ENCODE measurements around the gene PML. TPM values are rescaled to one million over a fixed set of nuclear protein-coding genes. Genes with fewer than 3 reads are reported as not detected.

PML gene
- total RNA-seq, 4 donors from 2014 or later, result 69.3 to 159 (median 89.4) TPM

DNA sequence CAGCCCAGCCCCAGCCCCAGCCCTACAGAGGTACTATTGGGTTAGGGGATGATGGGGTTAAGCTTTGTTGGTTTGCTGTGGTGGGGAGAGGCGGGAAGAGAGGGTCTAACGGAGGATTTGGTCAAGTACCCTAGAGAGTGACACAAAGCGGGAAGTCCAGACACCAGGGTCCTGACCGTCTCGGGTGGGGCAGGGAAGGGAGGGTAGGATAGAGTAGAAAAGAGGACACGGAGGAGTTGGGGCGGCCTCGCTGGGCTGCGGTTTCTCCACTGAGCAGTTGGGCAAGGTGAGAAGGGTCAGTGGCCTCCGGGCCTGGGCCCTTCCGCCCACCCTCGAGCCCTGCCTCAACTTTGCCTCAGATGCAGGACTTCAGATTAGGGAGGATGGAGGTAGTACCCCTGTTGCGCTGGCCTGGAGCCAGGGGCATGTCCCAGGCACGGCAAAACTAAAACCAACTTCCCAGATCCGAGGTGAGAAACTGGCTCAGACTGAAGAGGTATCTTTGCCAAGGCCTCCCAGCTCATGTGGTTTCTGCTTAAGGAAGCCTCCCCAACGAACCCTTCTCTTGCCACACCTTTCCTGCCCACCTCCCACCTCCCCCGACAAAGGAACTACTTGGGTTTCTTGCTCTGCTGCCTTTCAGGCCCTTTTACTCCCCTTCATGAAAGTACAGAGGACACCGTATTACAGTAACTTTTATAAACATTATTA is 551 bp downstream of the PML start:
- Histone ChIP-seq H3K27ac (peak overlapping the region; percentile 86 to 98 (median 95)), H3K4me3 (peak overlapping the region; percentile 78 to 94 (median 86)), H3K27me3 (no peaks in the 10 kb centered on the region), H3K4me1 (peaks cover 3 to 86% (median 52%) of the 10 kb centered on the region in 4 donors), H3K36me3 (peaks cover 0 to 18% (median 0%) of the 10 kb centered on the region in 3 donors), H3K9me3 (no peaks in the 10 kb centered on the region)
- no peak for DNase-seq (ENCODE audit: low spot score in 2 of 2)
- no peak for TF ChIP-seq EP300 (IDR thresholded peaks at IDR 0.05)
- TF ChIP-seq POLR2A (IDR thresholded peaks at IDR 0.05), result no peak
- TF ChIP-seq, protein P1, sequence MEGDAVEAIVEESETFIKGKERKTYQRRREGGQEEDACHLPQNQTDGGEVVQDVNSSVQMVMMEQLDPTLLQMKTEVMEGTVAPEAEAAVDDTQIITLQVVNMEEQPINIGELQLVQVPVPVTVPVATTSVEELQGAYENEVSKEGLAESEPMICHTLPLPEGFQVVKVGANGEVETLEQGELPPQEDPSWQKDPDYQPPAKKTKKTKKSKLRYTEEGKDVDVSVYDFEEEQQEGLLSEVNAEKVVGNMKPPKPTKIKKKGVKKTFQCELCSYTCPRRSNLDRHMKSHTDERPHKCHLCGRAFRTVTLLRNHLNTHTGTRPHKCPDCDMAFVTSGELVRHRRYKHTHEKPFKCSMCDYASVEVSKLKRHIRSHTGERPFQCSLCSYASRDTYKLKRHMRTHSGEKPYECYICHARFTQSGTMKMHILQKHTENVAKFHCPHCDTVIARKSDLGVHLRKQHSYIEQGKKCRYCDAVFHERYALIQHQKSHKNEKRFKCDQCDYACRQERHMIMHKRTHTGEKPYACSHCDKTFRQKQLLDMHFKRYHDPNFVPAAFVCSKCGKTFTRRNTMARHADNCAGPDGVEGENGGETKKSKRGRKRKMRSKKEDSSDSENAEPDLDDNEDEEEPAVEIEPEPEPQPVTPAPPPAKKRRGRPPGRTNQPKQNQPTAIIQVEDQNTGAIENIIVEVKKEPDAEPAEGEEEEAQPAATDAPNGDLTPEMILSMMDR (IDR thresholded peaks at IDR 0.05), result no peak
- WGBS, 2 donors, result 1 to 2% methylated on average over 17 to 18 of the region's 18 CpGs

DNA sequence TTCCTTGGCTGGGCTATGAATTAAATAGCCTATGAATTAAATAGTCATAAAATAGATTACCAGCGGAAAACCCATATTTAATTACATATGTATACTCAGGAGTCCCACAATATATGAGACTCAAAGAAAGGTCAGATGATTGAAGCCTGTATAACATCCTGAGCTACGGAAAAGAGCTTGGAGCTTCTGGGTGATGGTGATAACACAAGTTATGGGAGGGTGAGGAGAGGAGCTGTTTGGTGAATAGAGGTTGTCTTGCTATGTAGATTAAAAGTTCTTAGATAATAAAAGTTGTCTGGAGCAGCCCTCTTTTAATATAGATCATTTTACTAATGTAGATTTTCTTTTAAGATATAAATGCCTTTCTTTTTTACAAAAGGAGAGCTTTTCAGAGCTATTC is 1.8 kb downstream of the PML start:
- H3K27ac ChIP-seq, result peak overlapping the region in 3 of 4 donors; percentile 86 to 98 (median 97)
- H3K27me3 ChIP-seq, result no peaks in the 10 kb centered on the region

DNA sequence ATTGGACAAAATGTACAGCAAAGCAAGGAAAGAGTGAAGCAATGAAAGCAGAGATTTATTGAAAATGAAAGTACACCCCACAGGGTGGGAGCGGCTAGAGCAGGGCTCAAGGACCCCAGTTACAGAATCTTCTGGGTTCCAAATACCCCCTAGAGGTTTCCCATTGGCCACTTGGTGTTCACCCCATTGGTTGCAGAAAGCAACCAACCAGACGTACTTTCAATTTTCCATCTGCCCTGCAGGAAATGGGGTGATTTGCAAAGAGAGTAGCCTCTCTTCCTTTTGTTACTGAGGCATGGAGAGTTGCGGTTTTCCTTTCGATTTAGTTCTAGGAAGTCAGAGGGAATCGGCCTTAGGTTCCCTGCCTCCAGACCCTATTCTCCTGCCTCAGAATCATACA is 2.4 kb downstream of the PML start:
- Histone ChIP-seq H3K27me3 (no peaks in the 10 kb centered on the region), H3K27ac (peak overlapping the region; percentile 45 to 98 (median 92)), H3K9me3 (no peaks in the 10 kb centered on the region), H3K4me3 (peak overlapping the region; percentile 12 to 88 (median 22)), H3K4me1 (peaks cover 0 to 82% (median 40%) of the 10 kb centered on the region in 4 donors), H3K36me3 (peaks cover 0 to 22% (median 0%) of the 10 kb centered on the region in 3 donors)
- no peak for DNase-seq (ENCODE audit: low spot score in 2 of 2)
- 25 to 27% methylated on average over 5 of the region's 5 CpGs for WGBS, 2 donors
- TF ChIP-seq EP300 (IDR thresholded peaks at IDR 0.05), result peak in 1 of 2 donors; percentile 47
- TF ChIP-seq, protein P1 (IDR thresholded peaks at IDR 0.05), result no peak

More for the DNA sequence above, 1.8 kb downstream of the PML start:
- TF ChIP-seq, protein P1 (IDR thresholded peaks at IDR 0.05), result no peak
- TF ChIP-seq POLR2A (IDR thresholded peaks at IDR 0.05), result no peak
- no peak for TF ChIP-seq EP300 (IDR thresholded peaks at IDR 0.05)
- DNase-seq (ENCODE audit: low spot score in 2 of 2), result no peak
- H3K36me3 ChIP-seq, result peaks cover 0 to 22% (median 0%) of the 10 kb centered on the region in 3 donors
- 36 to 38% methylated on average over 2 of the region's 2 CpGs for WGBS, 2 donors
- peaks cover 0 to 86% (median 44%) of the 10 kb centered on the region in 4 donors for H3K4me1 ChIP-seq
- no peaks in the 10 kb centered on the region for H3K9me3 ChIP-seq
- H3K4me3 ChIP-seq, result peak overlapping the region; percentile 12 to 88 (median 81)

DNA sequence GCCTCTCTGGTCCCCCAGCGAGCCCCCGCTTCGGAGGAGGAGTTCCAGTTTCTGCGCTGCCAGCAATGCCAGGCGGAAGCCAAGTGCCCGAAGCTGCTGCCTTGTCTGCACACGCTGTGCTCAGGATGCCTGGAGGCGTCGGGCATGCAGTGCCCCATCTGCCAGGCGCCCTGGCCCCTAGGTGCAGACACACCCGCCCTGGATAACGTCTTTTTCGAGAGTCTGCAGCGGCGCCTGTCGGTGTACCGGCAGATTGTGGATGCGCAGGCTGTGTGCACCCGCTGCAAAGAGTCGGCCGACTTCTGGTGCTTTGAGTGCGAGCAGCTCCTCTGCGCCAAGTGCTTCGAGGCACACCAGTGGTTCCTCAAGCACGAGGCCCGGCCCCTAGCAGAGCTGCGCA is 3.5 kb downstream of the PML start:
- peaks cover 0 to 75% (median 34%) of the 10 kb centered on the region in 4 donors for H3K4me1 ChIP-seq
- DNase-seq (ENCODE audit: low spot score in 2 of 2), result no peak
- no peak overlapping the region for H3K27ac ChIP-seq

More for the DNA sequence above, 3.5 kb downstream of the PML start:
- Histone ChIP-seq H3K9me3 (no peaks in the 10 kb centered on the region), H3K4me3 (no peak overlapping the region), H3K36me3 (peaks cover 0 to 29% (median 0%) of the 10 kb centered on the region in 3 donors), H3K27me3 (no peaks in the 10 kb centered on the region)
- 94 to 96% methylated on average over 22 to 27 of the region's 27 CpGs for WGBS, 2 donors
- TF ChIP-seq, protein P1 (IDR thresholded peaks at IDR 0.05), result no peak
- no peak for TF ChIP-seq POLR2A (IDR thresholded peaks at IDR 0.05)
- TF ChIP-seq EP300 (IDR thresholded peaks at IDR 0.05), result no peak

Data from tibial nerve (tissue), 4 donors.